Stimulated activated CD4-positive, alpha-beta T cell treated with anti-CD3 and anti-CD28 coated beads, TNF-alpha, amount 100 ng/mL, for 24 hours (primary cell): Measurements from ENCODE around the gene GPX3.

Experiments
- DNase-seq, 3 experiments: peaks; one replicate each; pipeline ENCODE4 v3.0.0-alpha.2; 2020; ENCODE audit warnings: low read depth in 3 of 3

GPX3 gene

GRCh38 chr5:151033217-151033934 lies 13.0 kb downstream of the GPX3 start:
- DNase-seq, result no peak

- no peak for DNase-seq
These were observed 14.3 kb downstream of the GPX3 start for GRCh38 chr5:151034422-151035379.

DNA sequence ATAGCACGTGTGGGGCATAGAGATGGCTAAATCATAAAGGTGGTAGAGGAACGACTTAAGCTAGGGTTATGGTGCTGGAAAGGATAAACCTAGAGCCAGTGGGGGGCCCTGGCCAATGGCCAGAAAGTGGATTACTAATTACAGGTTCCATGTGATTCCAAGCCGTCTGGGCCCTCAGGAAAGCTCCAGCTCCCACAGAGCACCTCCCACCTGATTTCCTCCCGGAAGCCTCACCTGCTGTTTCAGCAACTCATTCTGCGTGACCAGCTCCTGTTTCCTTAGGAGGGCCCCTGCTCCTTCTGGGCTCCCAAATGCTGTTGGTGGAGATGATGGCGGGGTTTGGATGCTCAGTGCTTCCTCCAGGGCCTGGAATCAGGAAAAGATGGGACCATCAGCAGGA lies 16.2 kb downstream of the GPX3 start:
- no peak for DNase-seq

DNA sequence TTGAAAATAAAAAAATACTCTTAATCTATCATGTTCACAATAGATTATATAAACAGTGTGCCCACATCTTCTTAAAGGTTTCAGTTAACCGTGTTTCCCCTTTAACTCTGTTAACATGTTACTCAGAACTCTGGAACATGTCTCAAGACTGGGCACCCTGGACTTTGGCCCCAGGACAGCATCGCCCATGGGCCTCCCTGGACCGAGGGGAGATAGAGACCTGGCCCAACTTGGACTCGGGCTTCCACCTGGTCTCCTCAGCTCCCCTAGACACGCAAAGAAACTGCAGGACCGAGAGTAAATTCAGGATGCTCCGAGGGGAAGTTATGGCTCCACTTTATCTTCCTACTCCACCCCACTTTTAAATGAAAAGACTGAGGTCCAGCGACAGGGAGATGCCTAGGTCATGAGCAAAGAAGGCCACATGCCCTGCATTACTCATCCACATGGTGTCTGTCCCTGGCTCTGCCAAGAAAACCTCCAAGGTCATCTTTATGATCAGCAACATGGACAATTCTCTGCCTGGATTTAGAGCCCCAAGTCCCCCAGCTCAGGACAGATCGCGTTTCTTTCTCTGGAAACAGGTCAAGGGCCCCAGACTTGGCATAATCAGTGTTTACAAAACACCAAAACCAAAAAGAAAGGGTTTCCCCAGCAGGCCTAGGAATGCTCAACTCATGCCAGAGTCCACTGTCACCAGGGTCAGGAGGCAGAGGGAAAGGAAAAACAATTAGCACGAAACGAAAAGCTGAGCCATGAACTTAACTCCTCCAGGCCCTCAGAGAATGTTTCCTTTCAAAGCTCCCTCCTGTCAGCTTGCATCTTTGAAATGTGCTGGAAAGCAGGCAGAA lies 17.4 kb downstream of the GPX3 start:
- DNase-seq, result no peak

- no peak for DNase-seq
These were observed 18.0 kb downstream of the GPX3 start for GRCh38 chr5:151038412-151038745.

- peak in 1 of 3 experiments; percentile 29 for DNase-seq
These were observed 18.4 kb downstream of the GPX3 start for GRCh38 chr5:151038801-151039238.

DNA sequence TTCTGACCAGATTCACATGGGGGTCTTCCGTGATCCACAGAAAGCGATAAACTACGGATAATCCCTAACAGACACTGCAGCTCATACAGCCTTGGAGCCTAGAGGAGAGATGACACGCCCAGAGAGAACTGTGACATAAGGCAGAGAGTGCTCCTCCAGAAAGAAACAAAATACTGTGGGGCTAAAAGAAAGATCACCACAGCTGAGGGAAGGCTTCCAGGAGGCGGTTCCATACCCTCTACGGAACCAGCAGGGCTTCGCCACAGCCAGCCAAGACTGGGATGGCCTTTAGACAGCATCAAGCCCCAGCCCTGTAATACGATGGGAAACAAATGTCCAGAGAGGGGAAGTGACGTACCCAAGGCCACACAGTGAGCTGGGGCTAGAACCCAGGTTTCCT lies 19.3 kb downstream of the GPX3 start:
- DNase-seq, result no peak

- no peak for DNase-seq
These were observed 19.9 kb downstream of the GPX3 start for GRCh38 chr5:151040211-151040747.

- DNase-seq, result no peak
These were observed 21.3 kb downstream of the GPX3 start for GRCh38 chr5:151041577-151042268.

DNA sequence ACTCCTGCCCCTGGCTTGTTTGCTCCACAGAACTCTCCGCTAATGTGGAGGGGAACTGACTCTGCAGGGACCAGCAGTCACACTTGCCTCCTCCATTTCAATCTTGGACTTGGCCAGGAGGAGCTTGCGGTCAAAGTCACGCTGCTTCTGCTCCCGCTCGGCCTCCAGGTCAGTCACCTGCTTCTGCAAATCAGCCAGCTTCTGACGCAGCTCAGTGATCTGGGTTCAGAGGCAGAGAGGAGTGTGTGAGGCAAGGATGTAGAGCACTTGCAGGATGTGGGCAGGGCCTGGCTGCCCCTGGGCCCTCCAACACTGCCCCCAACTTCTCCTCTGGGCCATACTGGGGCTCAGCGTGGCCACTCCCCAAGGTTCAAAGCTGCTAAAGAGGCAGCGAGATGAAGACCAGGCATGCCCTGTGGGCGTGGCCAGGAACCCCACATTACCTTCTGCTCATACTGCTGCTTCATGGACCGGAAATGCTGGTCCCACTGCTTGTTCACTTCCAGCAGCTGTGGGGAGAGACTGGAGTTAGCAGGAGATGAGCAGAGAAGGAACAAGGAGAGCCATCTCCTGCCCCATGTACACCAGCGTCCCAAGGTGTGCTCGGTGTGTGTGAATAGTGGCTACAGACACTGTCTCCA lies 22.2 kb downstream of the GPX3 start:
- no peak for DNase-seq

DNA sequence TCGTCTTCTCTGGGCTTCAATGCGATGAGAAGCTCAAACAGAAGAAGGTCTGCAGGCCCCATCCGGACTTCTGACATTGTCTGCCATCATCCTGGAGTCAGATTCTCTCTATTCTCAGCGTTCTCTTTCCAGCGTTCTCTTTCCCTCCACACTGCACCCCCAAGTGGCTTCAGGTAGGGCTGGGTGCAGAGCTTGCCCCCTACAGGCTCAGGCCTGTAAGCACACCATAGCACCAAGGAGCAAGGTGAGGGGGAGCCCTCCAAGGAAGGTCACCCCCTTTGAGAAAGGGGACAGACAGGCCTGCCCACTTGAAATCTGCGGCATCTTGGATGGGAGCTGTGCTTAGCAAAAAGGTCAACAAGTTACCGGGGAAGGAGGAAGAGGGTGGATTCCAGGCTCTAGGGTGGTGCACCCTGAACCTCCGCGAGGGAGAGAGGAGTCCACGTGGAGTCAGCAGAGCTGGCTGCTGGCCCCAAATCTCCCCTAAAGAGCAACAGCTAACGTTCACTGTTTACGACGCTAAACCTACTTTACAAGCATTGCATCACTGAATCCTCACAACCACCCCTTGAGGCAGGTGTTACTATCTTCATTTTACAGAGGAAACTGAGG lies 27.5 kb downstream of the GPX3 start:
- peak in 1 of 3 experiments; percentile 10 for DNase-seq

- no peak for DNase-seq
These were observed 28.1 kb downstream of the GPX3 start for GRCh38 chr5:151048526-151048925.

- peak; percentile 50 to 66 (median 62) for DNase-seq
These were observed 30.9 kb downstream of the GPX3 start for GRCh38 chr5:151051066-151051930.

- DNase-seq, result no peak
These were observed 31.7 kb downstream of the GPX3 start for GRCh38 chr5:151051931-151052608.

- no peak for DNase-seq
These were observed 32.4 kb downstream of the GPX3 start for GRCh38 chr5:151052836-151053235.

- DNase-seq, result no peak
These were observed 33.5 kb downstream of the GPX3 start for GRCh38 chr5:151053796-151054462.

GRCh38 chr5:151054709-151055108 lies 34.3 kb downstream of the GPX3 start:
- DNase-seq, result no peak

DNA sequence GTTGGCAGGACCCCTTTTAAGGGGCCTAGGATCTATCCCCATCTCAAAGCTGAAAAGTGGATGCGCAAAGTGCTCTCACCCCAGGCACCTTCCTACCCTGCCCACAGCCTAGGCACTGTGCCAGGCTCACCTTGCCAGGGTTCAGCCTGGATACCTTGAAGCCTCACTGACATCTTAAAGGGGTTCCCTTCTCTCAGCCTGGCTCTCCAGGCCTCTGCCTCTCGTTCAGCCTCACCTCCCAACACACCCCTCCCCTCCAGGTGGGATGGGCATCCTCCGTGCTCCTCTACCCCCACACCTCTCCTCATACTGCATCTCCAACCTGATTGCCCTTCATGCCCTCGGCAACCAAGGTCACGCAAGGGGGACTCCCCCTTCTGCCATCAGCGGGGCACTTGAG lies 34.9 kb downstream of the GPX3 start:
- no peak for DNase-seq
